Measurements from ENCODE around the gene AP1S2.
"Not testable (repeated sequence)": the region's sequence is repeated elsewhere in the genome, so short reads cannot be mapped to it uniquely, and the experiment has no call there.

The AP1S2 gene

DNA sequence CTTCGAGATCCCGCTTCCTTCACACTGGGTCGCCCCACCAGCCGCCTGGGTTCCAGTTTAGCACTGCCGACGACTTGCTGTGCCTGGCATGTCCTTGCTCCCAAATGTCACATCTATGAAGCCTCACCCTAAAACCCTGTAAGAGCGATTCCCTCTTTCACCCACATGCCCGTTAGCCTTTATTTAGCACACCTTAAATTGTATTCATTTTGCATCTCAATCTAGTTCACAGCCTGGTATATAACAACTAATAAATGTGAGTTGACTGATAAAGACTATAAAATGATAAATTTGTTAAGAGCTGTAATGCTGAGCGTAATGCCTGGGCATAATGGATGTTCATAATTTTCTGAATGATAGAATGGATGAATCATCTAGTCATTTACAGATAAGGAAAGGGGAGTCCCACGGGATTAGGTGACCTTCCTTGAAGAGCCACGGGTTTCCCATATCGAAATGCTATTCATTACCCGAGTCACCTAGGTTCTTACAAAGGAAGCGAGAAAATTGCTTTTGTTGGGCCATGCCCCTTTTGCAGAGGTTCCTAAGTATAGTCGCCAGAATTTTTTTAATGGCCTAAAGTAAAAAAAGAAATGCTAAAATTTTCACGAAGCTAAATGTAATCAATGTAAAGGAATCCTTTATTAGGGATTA is 1.1 kb upstream of the AP1S2 start:
- no peak for DNase-seq (ENCODE audit: low spot score)

GRCh38 chrX:15854080-15854655 is 445 bp downstream of the AP1S2 start:
- peak; percentile 4 for DNase-seq (ENCODE audit: low spot score)
- no peak for FAIRE-seq

More for the DNA sequence above, 1.1 kb upstream of the AP1S2 start:
- FAIRE-seq = no peak

- DNase-seq (ENCODE audit: low spot score) = no peak
- no peak for FAIRE-seq
These were observed 980 bp downstream of the AP1S2 start for GRCh38 chrX:15853586-15854079.

- DNase-seq (ENCODE audit: low spot score) (no peak), FAIRE-seq (no peak)
These were observed 5.1 kb downstream of the AP1S2 start for GRCh38 chrX:15849555-15849954.

DNA sequence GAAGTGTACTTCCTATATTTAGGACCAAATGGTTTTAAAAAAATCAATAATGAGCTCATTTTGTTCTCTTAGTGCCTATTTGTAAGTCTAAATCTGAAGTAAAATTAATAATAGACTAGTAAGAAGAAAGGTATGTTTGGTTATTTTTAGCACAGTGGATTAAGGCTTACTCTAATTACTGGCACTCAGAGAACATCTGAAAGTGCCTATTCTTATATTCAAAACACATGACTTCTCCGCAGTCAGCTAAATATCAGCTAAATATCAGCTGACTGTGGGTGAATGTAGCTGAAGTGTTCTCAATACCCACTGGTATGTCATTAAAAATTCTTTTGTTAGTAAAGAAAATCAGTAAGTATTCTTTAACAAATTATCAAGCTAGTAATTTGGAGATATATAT is 6.0 kb downstream of the AP1S2 start:
- DNase-seq (ENCODE audit: low spot score) (no peak), FAIRE-seq (no peak)

DNA sequence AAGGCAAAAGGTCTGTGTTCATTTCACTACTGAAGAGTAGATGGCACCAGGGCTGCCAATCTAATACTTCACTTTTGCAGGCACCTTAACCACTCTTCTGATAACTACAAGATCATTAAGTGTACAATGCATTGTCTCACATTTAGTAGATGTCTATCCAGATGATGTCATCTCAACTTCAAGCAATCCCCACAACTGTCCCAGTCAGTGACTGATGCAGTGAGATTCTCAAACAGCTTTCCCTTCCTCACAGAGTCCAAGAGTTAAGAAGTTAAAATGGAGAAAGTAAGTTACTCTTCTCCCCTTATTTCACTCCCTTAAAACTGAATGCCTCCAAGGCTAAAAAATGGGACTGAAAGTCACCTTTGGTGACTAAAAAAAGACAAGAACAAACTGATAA is 10.7 kb downstream of the AP1S2 start:
- FAIRE-seq = no peak
- no peak for DNase-seq (ENCODE audit: low spot score)

DNA sequence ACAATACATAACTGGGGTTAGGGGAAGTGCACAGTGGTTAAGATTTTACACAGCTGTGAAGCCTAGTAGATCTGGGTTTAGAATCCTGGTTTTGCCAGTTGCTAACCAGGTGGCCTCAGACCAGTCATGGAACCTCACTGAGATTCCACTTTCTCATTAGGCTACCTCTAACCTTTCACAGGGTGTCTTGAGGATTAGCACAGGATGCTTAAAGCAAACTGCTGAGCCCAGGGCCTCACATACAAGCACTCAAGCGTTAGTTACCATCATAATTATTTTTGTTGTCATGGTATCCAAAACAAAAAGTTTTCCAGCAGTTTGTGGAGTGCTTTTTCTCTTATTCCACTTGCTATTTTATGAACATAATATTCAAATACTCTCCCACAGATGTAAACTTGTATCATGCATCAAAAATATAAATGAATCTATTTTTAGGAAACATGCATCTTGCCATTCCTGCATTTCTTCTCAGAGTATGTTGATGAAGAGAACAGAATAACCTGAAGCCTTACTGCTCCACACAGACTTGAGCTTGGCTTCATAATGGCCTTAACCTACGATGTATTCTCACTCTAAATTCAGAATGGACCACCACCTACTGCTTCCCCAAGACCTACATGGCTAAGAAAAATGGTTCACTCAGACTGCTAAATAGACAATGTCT is 12.6 kb downstream of the AP1S2 start:
- DNase-seq (ENCODE audit: low spot score) = no peak
- no peak for FAIRE-seq

GRCh38 chrX:15838017-15838416 is 16.6 kb downstream of the AP1S2 start:
- no peak for FAIRE-seq
- DNase-seq (ENCODE audit: low spot score) = no peak

DNA sequence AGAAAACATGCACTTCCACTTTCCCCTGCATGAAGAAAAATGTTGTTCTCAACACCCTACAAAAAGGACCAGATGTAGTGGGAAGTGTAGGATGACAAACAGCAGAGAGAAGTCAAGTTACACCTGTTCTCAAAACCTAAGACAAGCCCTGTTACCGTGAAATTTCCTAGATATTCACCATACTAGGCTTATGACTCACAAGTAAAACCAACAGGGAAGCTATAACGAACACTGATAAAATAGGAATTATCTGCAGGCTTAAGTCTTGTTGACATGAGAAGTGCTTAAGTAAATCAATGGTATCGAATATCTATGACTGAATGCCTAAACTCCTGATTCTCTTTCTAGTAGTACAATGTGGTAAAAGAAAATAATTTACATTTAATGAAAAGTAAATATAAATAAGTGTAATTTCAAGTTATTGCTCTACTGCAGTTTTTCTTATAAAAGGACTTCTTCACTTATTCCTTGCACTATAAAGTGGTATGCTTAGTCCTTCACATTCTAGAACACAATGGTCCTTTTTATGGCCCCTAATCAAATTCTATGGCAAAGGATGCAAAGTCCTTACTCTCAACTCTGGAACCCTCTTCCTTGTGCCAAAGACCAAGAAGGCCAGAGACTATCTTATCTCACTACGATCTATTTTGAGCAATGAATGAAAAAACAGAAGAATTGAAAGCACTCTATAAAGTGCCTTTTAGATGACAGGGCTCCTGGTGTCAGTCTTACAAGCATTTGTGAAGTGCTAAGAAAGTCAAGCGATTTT is 19.6 kb downstream of the AP1S2 start:
- DNase-seq (ENCODE audit: low spot score) (no peak), FAIRE-seq (no peak)

- FAIRE-seq = no peak
- no peak for DNase-seq (ENCODE audit: low spot score)
These were observed 20.6 kb downstream of the AP1S2 start for GRCh38 chrX:15834053-15834452.

DNA sequence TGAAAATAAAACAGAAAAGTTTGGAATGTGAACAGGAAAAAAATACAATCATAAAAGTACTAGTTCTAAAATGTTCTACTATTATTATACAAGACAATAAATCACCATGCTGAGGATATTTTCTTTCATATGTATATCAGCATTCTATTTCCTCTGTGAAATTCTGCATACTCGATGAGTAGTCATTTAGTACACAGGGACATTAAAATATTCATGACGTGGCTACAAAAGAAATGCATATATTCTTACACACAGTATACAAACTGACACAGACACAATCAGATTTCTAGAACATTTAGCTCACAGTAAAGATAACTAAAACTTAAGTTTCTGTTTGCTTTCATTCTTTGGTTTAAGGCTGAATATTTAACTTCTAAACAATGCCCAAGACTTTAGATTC is 23.3 kb downstream of the AP1S2 start:
- not testable (repeated sequence) for DNase-seq (ENCODE audit: low spot score); FAIRE-seq

GRCh38 chrX:15829217-15829616 is 25.4 kb downstream of the AP1S2 start:
- DNase-seq (ENCODE audit: low spot score) = no peak
- no peak for FAIRE-seq

DNA sequence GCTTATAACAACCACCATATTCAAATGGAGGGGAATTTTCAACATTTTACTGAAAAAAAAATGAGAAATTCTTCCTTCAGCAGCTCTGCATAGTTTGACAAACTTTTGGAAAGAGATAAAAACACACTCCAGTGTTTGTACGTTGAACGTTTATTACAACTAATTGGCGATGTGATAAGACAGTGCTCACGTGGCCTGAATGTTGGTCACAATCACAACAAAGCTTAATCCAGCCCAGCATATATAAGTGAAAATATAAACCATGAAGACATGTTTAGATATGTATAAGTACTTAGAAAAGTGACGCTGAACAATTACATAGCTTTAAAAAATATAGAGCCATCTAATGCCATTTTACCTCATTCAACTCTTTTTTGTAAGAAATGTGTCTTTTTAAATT is 28.7 kb downstream of the AP1S2 start:
- DNase-seq (ENCODE audit: low spot score) = no peak
- no peak for FAIRE-seq

DNA sequence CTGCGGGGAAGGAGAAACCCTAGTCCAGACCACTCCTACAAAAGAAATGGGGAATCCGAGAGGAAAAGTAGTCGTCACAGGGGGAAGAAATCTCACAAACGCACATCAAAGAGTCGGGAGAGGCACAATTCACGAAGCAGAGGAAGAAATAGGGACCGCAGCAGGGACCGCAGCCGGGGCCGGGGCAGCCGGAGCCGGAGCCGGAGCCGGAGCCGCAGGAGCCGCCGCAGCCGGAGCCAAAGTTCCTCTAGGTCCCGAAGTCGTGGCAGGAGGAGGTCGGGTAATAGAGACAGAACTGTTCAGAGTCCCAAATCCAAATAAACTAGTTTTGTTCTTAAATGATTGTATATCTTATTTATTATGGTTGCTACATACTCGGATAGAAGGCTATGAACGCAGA is 31.7 kb downstream of the AP1S2 start:
- FAIRE-seq (no peak), DNase-seq (ENCODE audit: low spot score) (no peak)

DNA sequence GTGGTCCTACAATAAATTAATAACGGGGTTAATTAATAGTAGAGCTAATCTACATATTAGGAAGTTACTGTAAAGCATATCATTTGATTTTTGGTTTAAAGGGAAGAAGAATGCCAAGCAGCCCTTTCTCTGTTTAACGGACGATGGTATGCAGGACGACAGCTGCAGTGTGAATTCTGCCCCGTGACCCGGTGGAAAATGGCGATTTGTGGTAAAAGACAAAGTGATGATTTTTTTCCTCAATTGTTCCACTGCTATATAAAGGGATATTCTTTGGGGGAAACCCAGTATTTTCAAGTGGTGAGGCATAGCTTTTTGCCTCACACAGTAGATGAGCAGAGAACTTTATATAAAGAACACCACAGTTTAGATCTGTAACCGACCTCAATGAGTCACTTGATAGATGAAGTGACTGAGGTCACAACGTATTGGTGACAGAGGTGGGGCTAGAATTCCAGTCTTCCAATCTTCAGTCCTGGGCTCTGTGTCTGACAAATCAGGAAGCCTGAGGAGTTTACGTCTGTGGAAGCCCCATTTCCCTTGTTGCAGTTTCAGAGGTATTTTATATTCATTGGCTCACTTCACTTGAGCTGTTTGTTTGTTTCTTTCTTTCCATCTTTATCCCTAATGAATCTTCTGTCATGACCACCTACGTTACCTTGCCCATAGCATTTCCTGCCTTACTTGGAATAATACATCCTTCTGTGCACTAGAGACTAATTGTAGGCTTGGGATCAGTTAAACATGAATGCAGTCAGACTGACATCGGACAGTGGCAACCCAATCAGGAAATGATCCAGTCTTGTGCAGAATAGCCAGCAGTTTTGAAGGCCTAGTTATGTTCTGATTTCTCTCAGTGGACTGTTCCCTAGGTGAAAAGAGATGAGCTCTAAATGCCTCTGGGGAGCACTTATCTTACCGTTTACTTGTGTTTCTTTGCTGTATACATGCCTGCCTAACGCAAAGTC is 34.2 kb downstream of the AP1S2 start:
- DNase-seq (ENCODE audit: low spot score) (no peak), FAIRE-seq (no peak)

DNA sequence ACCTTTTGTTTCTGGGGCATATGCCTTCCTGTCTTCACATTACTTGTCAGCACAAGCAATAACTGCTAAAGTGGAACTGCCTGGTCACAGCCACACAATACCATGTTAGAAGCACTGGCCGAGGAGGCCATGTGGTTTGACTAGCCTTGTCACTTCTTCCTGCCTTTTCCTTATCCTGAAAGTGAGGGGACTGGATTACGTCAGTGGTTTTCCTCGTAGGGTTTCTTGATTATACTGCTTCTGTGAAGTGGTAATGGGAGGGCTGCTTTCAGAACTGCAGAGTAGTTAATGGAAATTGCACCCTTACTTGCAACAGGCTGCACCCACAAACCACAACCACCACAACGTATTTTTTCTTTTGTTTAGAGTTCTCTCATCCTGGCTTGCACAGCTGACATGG is 37.7 kb downstream of the AP1S2 start:
- no peak for DNase-seq (ENCODE audit: low spot score)
- no peak for FAIRE-seq

GRCh38 chrX:15816438-15816809 is 38.2 kb downstream of the AP1S2 start:
- no peak for FAIRE-seq
- DNase-seq (ENCODE audit: low spot score) = no peak

GRCh38 chrX:15815779-15816437 is 38.7 kb downstream of the AP1S2 start:
- no peak for FAIRE-seq
- peak; percentile 1 for DNase-seq (ENCODE audit: low spot score)

- no peak for FAIRE-seq
- DNase-seq (ENCODE audit: low spot score) = no peak
These were observed 39.7 kb downstream of the AP1S2 start for GRCh38 chrX:15814771-15815365.

DNA sequence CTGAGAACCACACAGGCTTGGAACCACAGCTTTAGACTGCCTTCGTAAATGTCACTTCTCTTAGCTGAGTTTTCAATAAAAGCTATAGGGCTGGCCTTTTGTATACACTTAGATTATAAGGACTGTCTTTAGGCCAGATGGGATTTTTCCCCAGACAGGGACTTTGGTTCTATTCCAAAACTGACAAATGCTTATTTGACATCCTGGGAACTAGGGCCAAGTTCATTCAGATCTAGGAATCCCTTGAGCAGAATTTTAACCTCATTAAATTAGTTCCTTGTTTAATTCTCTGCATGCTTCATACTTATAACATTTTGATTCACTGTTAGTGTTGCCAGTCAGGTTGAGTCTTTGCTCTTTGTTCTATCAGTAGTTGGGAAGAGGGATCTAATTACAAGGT is 41.2 kb downstream of the AP1S2 start:
- FAIRE-seq (no peak), DNase-seq (ENCODE audit: low spot score) (no peak)
